Activated CD4-positive, alpha-beta T cell treated with anti-CD3 and anti-CD28 coated beads, Interleukin-2, amount 10 ng/mL, durations not matched to agents 7 days and 5 days (primary cell): ENCODE measurements around the gene AHR. TPM values are rescaled to one million over a fixed set of nuclear protein-coding genes. Genes with fewer than 3 reads are reported as not detected.

Source experiments
- CTCF ChIA-PET: fragments of 350-600 bp; sonication (Branson Sonifier 250); formaldehyde crosslinking; loops from one replicate; lab custom pipeline; 2021; ENCODE audit warnings: antibody characterized with exemption; lab: Charles Lee
- POLR2A ChIA-PET: fragments of 350-600 bp; sonication (Branson Sonifier 250); formaldehyde crosslinking; loops from one replicate; lab custom pipeline; 2021; ENCODE audit warnings: antibody characterized with exemption; lab: Charles Lee
- DNase-seq: peaks from one replicate; pipeline ENCODE4 v3.0.0-alpha.2; 2020
- H3K27ac Mint-ChIP-seq: one replicate; pipeline ENCODE4 v1.8.0; 2021; ENCODE audit warnings: mild to moderate bottlenecking, moderate library complexity, mixed read lengths
- H3K27me3 Mint-ChIP-seq: one replicate; pipeline ENCODE4 v1.8.0; 2021; ENCODE audit warnings: mixed read lengths
- H3K36me3 Mint-ChIP-seq: one replicate; pipeline ENCODE4 v1.8.0; 2021; ENCODE audit warnings: low read depth, mixed read lengths
- H3K4me1 Mint-ChIP-seq: one replicate; pipeline ENCODE4 v1.8.0; 2021; ENCODE audit warnings: mixed read lengths
- H3K4me3 Mint-ChIP-seq: one replicate; pipeline ENCODE4 v1.8.0; 2021; ENCODE audit warnings: mild to moderate bottlenecking, moderate library complexity, mixed read lengths
- H3K9me3 Mint-ChIP-seq: one replicate; pipeline ENCODE4 v1.8.0; 2021; ENCODE audit warnings: mixed read lengths
- total RNA-seq, 2 experiments: library from RNA; stranded (reverse); gene quantifications; one replicate each; pipeline ENCODE4 v1.2.3, GENCODE V29; 2021

Gene AHR
- total RNA-seq, 2 experiments from 2014 or later = 31.5 to 45.4 TPM

- CTCF ChIA-PET = interaction anchor here (1.0 kb wide), 2 partner anchors 8 to 9 kb away, joined by 3 to 4 read pairs; no protein-coding TSS in a partner anchor
- no peak overlapping the region for H3K4me3 Mint-ChIP-seq
- no peaks in the 10 kb centered on the region for H3K9me3 Mint-ChIP-seq
- peaks cover 8% of the 10 kb centered on the region for H3K36me3 Mint-ChIP-seq
- DNase-seq = no peak
- H3K4me1 Mint-ChIP-seq = peaks cover 27% of the 10 kb centered on the region
- no peaks in the 10 kb centered on the region for H3K27me3 Mint-ChIP-seq
- POLR2A ChIA-PET = no interaction called here
- no peak overlapping the region for H3K27ac Mint-ChIP-seq
Measured at GRCh38 chr7:17307558-17307957, 9.1 kb downstream of the AHR start.

DNA sequence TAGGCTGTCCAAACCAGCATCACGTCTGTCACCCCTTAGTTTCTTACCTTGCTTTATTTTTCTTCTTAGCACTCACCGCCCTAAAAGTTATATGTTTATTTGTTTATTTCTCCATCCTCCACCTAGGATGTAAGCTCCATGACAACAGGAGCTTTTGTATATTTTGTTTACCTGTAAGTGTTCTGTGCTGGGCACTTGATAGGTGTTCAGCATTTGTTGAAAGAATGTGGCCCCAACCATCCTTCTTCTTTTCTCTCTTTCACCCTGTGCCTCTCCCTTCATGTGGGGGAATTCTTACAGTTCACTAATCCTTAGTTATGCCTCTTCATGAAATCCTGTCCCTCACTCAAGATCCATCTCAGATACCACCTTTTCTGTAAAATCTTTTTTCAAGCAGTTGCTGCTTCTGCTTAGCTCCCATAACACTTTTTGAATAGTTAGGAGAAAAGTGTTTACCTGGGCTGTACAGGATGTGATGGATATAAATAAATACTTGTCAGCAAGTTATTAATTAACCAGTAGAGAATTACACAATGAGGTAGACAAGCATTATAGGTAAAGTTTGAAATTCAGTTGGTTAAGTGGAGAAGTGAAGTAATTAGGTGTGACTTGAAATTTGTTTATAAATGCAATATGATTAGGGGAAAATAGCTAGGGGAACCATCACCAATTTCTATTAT, 9.7 kb downstream of the AHR start:
- ChIA-PET CTCF (interaction anchor here (1.0 kb wide), 2 partner anchors 9 kb away, joined by 3 to 4 read pairs; no protein-coding TSS in a partner anchor), POLR2A (no interaction called here)
- DNase-seq = no peak
- Mint-ChIP-seq H3K9me3 (no peaks in the 10 kb centered on the region), H3K4me1 (peaks cover 26% of the 10 kb centered on the region), H3K27ac (no peak overlapping the region), H3K4me3 (no peak overlapping the region), H3K36me3 (peaks cover 10% of the 10 kb centered on the region), H3K27me3 (no peaks in the 10 kb centered on the region)

- H3K36me3 Mint-ChIP-seq = peaks cover 20% of the 10 kb centered on the region
- H3K4me3 Mint-ChIP-seq = no peak overlapping the region
- H3K9me3 Mint-ChIP-seq = no peaks in the 10 kb centered on the region
- ChIA-PET CTCF (interaction anchor here (1.1 to 1.4 kb wide), 3 partner anchors 9 to 15 kb away, joined by 3 to 4 read pairs (median 4); no protein-coding TSS in a partner anchor), POLR2A (interaction anchor here (0.6 kb wide), 1 partner anchor 277 kb away, joined by 3 read pairs; no protein-coding TSS in a partner anchor)
- no peak for DNase-seq
- no peak overlapping the region for H3K27ac Mint-ChIP-seq
- H3K27me3 Mint-ChIP-seq = no peaks in the 10 kb centered on the region
- H3K4me1 Mint-ChIP-seq = peaks cover 11% of the 10 kb centered on the region
Measured at GRCh38 chr7:17311194-17311593, 12.7 kb downstream of the AHR start.

DNA sequence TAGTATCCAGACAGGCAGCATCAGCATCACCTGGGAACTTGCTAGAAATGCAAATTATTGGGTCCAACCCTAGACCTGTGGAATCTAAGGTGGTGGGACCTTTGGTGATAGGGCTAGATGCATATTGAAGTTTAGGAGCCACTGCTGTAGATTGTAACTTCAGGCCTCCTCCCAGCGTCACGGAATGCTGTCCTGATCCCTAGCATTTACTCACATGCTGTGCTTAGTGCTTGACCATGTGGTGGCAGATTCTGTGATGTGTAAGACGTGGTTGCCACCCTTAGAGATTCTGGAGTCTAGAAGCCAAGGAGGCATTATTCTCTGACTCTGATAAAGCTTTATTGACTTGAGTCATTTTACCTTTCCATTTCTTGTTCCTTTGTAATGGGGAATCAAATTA, 13.5 kb downstream of the AHR start:
- DNase-seq = no peak
- POLR2A ChIA-PET = no interaction called here
- peaks cover 23% of the 10 kb centered on the region for H3K36me3 Mint-ChIP-seq
- no peak overlapping the region for H3K4me3 Mint-ChIP-seq
- H3K27ac Mint-ChIP-seq = no peak overlapping the region
- H3K27me3 Mint-ChIP-seq = no peaks in the 10 kb centered on the region
- H3K9me3 Mint-ChIP-seq = no peaks in the 10 kb centered on the region
- CTCF ChIA-PET = interaction anchor here (1.1 to 1.4 kb wide), 3 partner anchors 9 to 16 kb away, joined by 3 to 4 read pairs (median 4); no protein-coding TSS in a partner anchor
- peaks cover 13% of the 10 kb centered on the region for H3K4me1 Mint-ChIP-seq

DNA sequence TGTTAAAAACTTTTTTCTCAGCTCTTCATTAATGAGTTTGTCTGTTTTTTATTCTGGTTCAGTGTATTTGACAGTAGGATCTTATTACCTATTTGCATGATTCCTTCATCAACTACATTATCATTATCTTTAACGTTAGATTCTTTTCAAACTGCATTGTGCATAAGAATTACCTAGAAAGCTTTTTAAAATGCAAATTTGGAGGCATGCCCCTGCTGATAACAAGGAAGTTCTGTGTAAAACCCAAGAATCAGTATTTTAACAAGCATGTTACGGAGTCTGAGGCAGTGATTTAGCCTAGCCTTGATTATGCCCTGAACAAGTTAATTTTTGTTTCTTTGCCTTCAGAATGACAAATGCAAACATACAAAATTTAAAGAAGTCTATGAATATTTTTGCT, 14.2 kb downstream of the AHR start:
- Mint-ChIP-seq H3K36me3 (peaks cover 23% of the 10 kb centered on the region), H3K27me3 (no peaks in the 10 kb centered on the region), H3K9me3 (no peaks in the 10 kb centered on the region), H3K4me1 (peaks cover 13% of the 10 kb centered on the region), H3K27ac (no peak overlapping the region), H3K4me3 (no peak overlapping the region)
- no peak for DNase-seq
- ChIA-PET POLR2A (no interaction called here), CTCF (no interaction called here)

DNA sequence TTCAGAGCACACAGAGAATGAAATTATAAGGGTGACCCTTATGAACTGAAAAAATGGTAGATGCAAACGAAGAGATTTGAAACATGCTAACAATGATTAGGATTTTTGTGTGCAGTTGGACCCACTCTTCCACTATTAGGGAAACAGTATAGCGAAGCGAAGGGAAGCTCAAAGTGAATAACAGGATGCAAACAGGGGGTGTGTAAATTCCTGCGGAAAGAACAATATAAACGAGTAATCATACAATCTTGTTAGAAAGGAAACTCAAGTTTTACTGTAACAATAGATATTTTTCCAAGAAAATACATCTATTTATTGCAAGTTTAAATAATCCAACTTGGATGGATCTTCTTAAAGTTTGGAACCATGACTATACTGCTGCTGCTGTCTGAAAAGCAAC, 14.7 kb downstream of the AHR start:
- H3K27me3 Mint-ChIP-seq = no peaks in the 10 kb centered on the region
- no peak for DNase-seq
- peaks cover 13% of the 10 kb centered on the region for H3K4me1 Mint-ChIP-seq
- ChIA-PET POLR2A (no interaction called here), CTCF (no interaction called here)
- no peak overlapping the region for H3K27ac Mint-ChIP-seq
- H3K4me3 Mint-ChIP-seq = no peak overlapping the region
- H3K9me3 Mint-ChIP-seq = no peaks in the 10 kb centered on the region
- peaks cover 23% of the 10 kb centered on the region for H3K36me3 Mint-ChIP-seq

- H3K36me3 Mint-ChIP-seq = peaks cover 20% of the 10 kb centered on the region
- H3K4me1 Mint-ChIP-seq = peaks cover 15% of the 10 kb centered on the region
- H3K9me3 Mint-ChIP-seq = no peaks in the 10 kb centered on the region
- POLR2A ChIA-PET = no interaction called here
- H3K4me3 Mint-ChIP-seq = no peak overlapping the region
- CTCF ChIA-PET = no interaction called here
- no peaks in the 10 kb centered on the region for H3K27me3 Mint-ChIP-seq
- H3K27ac Mint-ChIP-seq = no peak overlapping the region
- DNase-seq = no peak
Measured at GRCh38 chr7:17315974-17316373, 17.5 kb downstream of the AHR start.

GRCh38 chr7:17318146-17318545, 19.7 kb downstream of the AHR start:
- Mint-ChIP-seq H3K9me3 (no peaks in the 10 kb centered on the region), H3K4me1 (peaks cover 15% of the 10 kb centered on the region), H3K36me3 (peaks cover 20% of the 10 kb centered on the region), H3K27ac (no peak overlapping the region), H3K27me3 (no peaks in the 10 kb centered on the region), H3K4me3 (no peak overlapping the region)
- DNase-seq = no peak
- ChIA-PET POLR2A (no interaction called here), CTCF (interaction anchor here (0.8 kb wide), 1 partner anchor 388 kb away, joined by 3 read pairs; no protein-coding TSS in a partner anchor)

DNA sequence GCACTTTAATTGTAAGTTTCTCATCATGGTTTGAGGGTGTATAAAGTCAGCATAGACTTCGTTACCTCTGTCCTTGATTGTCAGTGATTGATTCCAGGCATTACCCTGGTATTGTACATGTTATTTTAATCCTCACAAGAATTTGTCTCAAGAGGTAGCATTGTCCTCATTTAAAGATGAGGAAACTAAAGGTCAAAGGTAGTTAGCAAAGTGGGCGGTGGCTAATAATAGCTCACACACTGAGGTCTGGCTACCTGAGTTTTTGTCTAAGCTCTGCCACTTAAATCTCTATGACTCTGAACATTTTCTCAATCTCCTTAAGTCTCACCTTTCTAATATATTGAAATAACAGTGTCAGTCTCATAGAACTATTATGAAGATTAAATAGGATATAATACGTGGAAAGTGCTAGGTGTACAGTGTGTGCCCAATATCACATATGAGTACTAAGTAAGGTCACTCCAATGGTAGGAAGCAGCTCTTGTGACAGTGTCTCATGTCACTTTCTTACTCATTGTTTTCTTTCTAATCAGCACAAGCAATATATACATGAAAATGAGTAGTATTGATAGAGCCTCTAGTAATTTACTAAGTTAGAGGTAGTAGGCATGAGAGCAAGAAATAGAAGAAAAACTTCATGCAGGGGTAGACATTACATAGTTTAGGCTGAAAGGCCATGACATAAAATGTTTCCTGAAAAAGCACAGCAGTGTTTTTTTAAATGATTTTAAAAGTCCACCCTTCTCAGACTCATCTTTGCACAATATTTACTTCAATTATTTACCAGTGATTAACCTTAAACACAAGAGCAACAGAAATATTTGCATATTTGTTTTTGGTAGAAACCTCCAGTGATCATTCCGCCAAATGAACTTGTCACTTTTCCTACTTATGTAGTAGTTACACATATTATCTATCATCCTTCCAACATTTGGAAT, 21.0 kb downstream of the AHR start:
- DNase-seq = no peak
- H3K27ac Mint-ChIP-seq = no peak overlapping the region
- CTCF ChIA-PET = interaction anchor here (0.8 kb wide), 1 partner anchor 18 kb away, joined by 3 read pairs; no protein-coding TSS in a partner anchor
- no peaks in the 10 kb centered on the region for H3K27me3 Mint-ChIP-seq
- no peaks in the 10 kb centered on the region for H3K9me3 Mint-ChIP-seq
- H3K4me3 Mint-ChIP-seq = no peak overlapping the region
- H3K36me3 Mint-ChIP-seq = peaks cover 18% of the 10 kb centered on the region
- H3K4me1 Mint-ChIP-seq = peaks cover 13% of the 10 kb centered on the region
- POLR2A ChIA-PET = no interaction called here

- POLR2A ChIA-PET = no interaction called here
- H3K27ac Mint-ChIP-seq = no peak overlapping the region
- CTCF ChIA-PET = interaction anchor here (0.8 kb wide), 1 partner anchor 18 kb away, joined by 3 read pairs; no protein-coding TSS in a partner anchor
- H3K27me3 Mint-ChIP-seq = no peaks in the 10 kb centered on the region
- no peak for DNase-seq
- H3K4me1 Mint-ChIP-seq = peaks cover 13% of the 10 kb centered on the region
- H3K36me3 Mint-ChIP-seq = peaks cover 17% of the 10 kb centered on the region
- no peak overlapping the region for H3K4me3 Mint-ChIP-seq
- H3K9me3 Mint-ChIP-seq = no peaks in the 10 kb centered on the region
Measured at GRCh38 chr7:17320102-17320497, 21.6 kb downstream of the AHR start.

- Mint-ChIP-seq H3K27me3 (no peaks in the 10 kb centered on the region), H3K4me1 (peaks cover 9% of the 10 kb centered on the region), H3K36me3 (peaks cover 22% of the 10 kb centered on the region), H3K4me3 (no peak overlapping the region), H3K9me3 (no peaks in the 10 kb centered on the region), H3K27ac (no peak overlapping the region)
- ChIA-PET CTCF (no interaction called here), POLR2A (no interaction called here)
- DNase-seq = no peak
Measured at GRCh38 chr7:17320657-17321056, 22.2 kb downstream of the AHR start.

DNA sequence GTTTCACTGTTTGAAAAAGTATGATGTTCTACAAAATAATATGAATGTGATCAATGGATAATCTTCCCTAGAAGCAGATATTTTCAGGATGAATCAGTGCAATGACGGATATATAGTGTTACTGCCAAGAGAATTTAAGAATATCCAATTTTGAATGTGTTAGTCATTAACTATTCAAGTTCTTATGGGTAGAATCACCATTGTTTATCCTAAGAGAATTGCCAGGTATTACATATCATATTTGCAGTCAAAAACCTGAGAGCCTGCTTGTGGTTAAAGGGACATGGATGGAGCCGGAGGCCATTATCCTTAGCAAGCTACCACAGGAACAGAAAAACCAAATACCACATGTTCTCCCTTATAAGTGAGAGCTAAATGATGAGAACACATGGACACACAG, 26.9 kb downstream of the AHR start:
- POLR2A ChIA-PET = no interaction called here

GRCh38 chr7:17326378-17326777, 27.9 kb downstream of the AHR start:
- H3K9me3 Mint-ChIP-seq = no peaks in the 10 kb centered on the region
- ChIA-PET CTCF (no interaction called here), POLR2A (no interaction called here)
- H3K27ac Mint-ChIP-seq = no peak overlapping the region
- peaks cover 23% of the 10 kb centered on the region for H3K36me3 Mint-ChIP-seq
- no peak overlapping the region for H3K4me3 Mint-ChIP-seq
- DNase-seq = no peak
- H3K4me1 Mint-ChIP-seq = no peaks in the 10 kb centered on the region
- no peaks in the 10 kb centered on the region for H3K27me3 Mint-ChIP-seq

More for the DNA sequence above, 26.9 kb downstream of the AHR start:
- H3K4me1 Mint-ChIP-seq = no peaks in the 10 kb centered on the region
- CTCF ChIA-PET = no interaction called here
- no peak for DNase-seq
- H3K9me3 Mint-ChIP-seq = no peaks in the 10 kb centered on the region
- H3K36me3 Mint-ChIP-seq = peaks cover 16% of the 10 kb centered on the region
- no peak overlapping the region for H3K27ac Mint-ChIP-seq
- H3K4me3 Mint-ChIP-seq = no peak overlapping the region
- H3K27me3 Mint-ChIP-seq = no peaks in the 10 kb centered on the region
